Erythroblast (primary cell): ENCODE measurements around the gene NDRG2.

Experiments used
- GATA1 ChIP-seq: IDR thresholded peaks from 2 replicates; pipeline ENCODE4 v1.6.1; 2011; ENCODE audit warnings: low read depth, mild to moderate bottlenecking, control low read depth, low read length, moderate library complexity
- POLR2A ChIP-seq: IDR thresholded peaks from 2 replicates; pipeline ENCODE4 v1.6.1; 2011; ENCODE audit warnings: mild to moderate bottlenecking, low read length

- TF ChIP-seq POLR2A (no peak), GATA1 (no peak)
Observed at GRCh38 chr14:21019366-21019765, 5.5 kb downstream of the NDRG2 start.
